Mesenchymal stem cell (in vitro differentiated cells and primary cell): ENCODE results near the gene CCDC40.

Source experiments
- DNase-seq: peaks from one replicate; pipeline ENCODE4 v3.0.0-alpha.2; 2013
- H2AFZ ChIP-seq: one replicate; pipeline ENCODE4 v1.6.1; 2013; ENCODE audit warnings: low read depth, mild to moderate bottlenecking, control low read depth, inconsistent platforms, low read length, moderate library complexity
- H2AK5ac ChIP-seq: 2 replicates; pipeline ENCODE4 v1.6.1; 2013; ENCODE audit warnings: low read length, moderate library complexity, mild to moderate bottlenecking, inconsistent platforms; ENCODE audit not compliant: severe bottlenecking
- H2BK120ac ChIP-seq: one replicate; pipeline ENCODE4 v1.6.1; 2013; ENCODE audit warnings: low read depth, mild to moderate bottlenecking, inconsistent platforms, low read length, moderate library complexity
- H2BK12ac ChIP-seq, 2 experiments: one replicate each; pipeline ENCODE4 v1.6.1; 2013; ENCODE audit warnings: inconsistent platforms in 2 of 2, low read length in 2 of 2, mild to moderate bottlenecking in 2 of 2, moderate library complexity in 2 of 2, control low read depth in 1 of 2
- H2BK15ac ChIP-seq: one replicate; pipeline ENCODE4 v1.6.1; 2013; ENCODE audit warnings: mild to moderate bottlenecking, low read depth, inconsistent platforms; ENCODE audit not compliant: poor library complexity, severe bottlenecking
- H2BK5ac ChIP-seq: 2 replicates; pipeline ENCODE4 v1.6.1; 2013; ENCODE audit warnings: low read depth, mild to moderate bottlenecking, low read length, control low read depth, inconsistent platforms; ENCODE audit not compliant: poor library complexity, severe bottlenecking
- H3K14ac ChIP-seq, 2 experiments: one replicate each; pipeline ENCODE4 v1.6.1; 2013; ENCODE audit warnings: inconsistent platforms in 2 of 2, low read length in 2 of 2, control low read depth in 1 of 2, mild to moderate bottlenecking in 1 of 2, moderate library complexity in 1 of 2
- H3K18ac ChIP-seq, 2 experiments: one replicate each; pipeline ENCODE4 v1.6.1; 2013; ENCODE audit warnings: inconsistent platforms in 2 of 2, low read length in 2 of 2, control low read depth in 1 of 2, low read depth in 1 of 2, mild to moderate bottlenecking in 1 of 2
- H3K23ac ChIP-seq, 2 experiments: one replicate each; pipeline ENCODE4 v1.6.1; 2013; ENCODE audit warnings: inconsistent platforms in 2 of 2, low read length in 2 of 2, mild to moderate bottlenecking in 2 of 2, moderate library complexity in 2 of 2, control low read depth in 1 of 2
- H3K27ac ChIP-seq: 2 replicates; pipeline ENCODE4 v1.5.1; 2013; ENCODE audit warnings: mild to moderate bottlenecking, moderate library complexity, low read length, control low read depth, inconsistent platforms; ENCODE audit not compliant: poor library complexity, severe bottlenecking
- H3K27me3 ChIP-seq, 2 experiments: 2 replicates each; pipeline versions ENCODE4 v1.6.1 to v1.7.0; 2013; ENCODE audit warnings: low read length in 2 of 2, mild to moderate bottlenecking in 2 of 2, moderate library complexity in 2 of 2, control low read depth in 1 of 2, inconsistent platforms in 1 of 2; ENCODE audit not compliant: control insufficient read depth in 1 of 2, insufficient read depth in 1 of 2
- H3K36me3 ChIP-seq, 2 experiments: 2 replicates each; pipeline versions ENCODE4 v1.6.1 to v1.7.0; 2013; ENCODE audit warnings: low read length in 2 of 2, control low read depth in 1 of 2, inconsistent platforms in 1 of 2, low read depth in 1 of 2, mild to moderate bottlenecking in 1 of 2; ENCODE audit not compliant: insufficient read depth in 2 of 2, control insufficient read depth in 1 of 2
- H3K4ac ChIP-seq, 2 experiments: one replicate each; pipeline ENCODE4 v1.6.1; 2013; ENCODE audit warnings: inconsistent platforms in 2 of 2, low read length in 2 of 2, mild to moderate bottlenecking in 2 of 2, moderate library complexity in 2 of 2, control low read depth in 1 of 2, low read depth in 1 of 2
- H3K4me1 ChIP-seq: 2 replicates; pipeline ENCODE4 v1.6.1; 2013; ENCODE audit warnings: low read depth, low read length, control low read depth; ENCODE audit not compliant: control insufficient read depth, insufficient read depth
- H3K4me2 ChIP-seq: 2 replicates; pipeline ENCODE4 v1.6.1; 2013; ENCODE audit warnings: low read length, mild to moderate bottlenecking, inconsistent platforms; ENCODE audit not compliant: poor library complexity, severe bottlenecking
- H3K4me3 ChIP-seq, 2 experiments: 2 replicates each; pipeline versions ENCODE4 v1.5.1 to v1.7.0; 2013; ENCODE audit warnings: low read length in 2 of 2, mild to moderate bottlenecking in 2 of 2, control low read depth in 1 of 2, low read depth in 1 of 2; ENCODE audit not compliant: insufficient read depth in 1 of 2
- H3K79me1 ChIP-seq: replicated peaks from 2 replicates; pipeline ENCODE4 v1.6.1; 2013; ENCODE audit warnings: mild to moderate bottlenecking, control low read depth, low read length, inconsistent platforms; ENCODE audit not compliant: poor library complexity, severe bottlenecking
- H3K9ac ChIP-seq: 2 replicates; pipeline ENCODE4 v1.7.0; 2013; ENCODE audit warnings: mild to moderate bottlenecking, low read length, moderate library complexity
- H3K9me3 ChIP-seq: 2 replicates; pipeline ENCODE4 v1.7.0; 2013; ENCODE audit warnings: mild to moderate bottlenecking, low read length; ENCODE audit not compliant: control insufficient read depth
- H4K8ac ChIP-seq: one replicate; pipeline ENCODE4 v1.6.1; 2013; ENCODE audit warnings: inconsistent platforms, mild to moderate bottlenecking, low read length, moderate library complexity
- H4K91ac ChIP-seq: one replicate; pipeline ENCODE4 v1.6.1; 2013; ENCODE audit warnings: mild to moderate bottlenecking, low read length, inconsistent platforms
- WGBS: methylation state at CpG from one replicate; pipeline ENCODE4 v1.1.7; 2013; ENCODE audit warnings: mixed read lengths; 5-methylcytosine and 5-hydroxymethylcytosine counted together

The CCDC40 gene

GRCh38 chr17:80031691-80032430 lies 4.6 kb upstream of the CCDC40 start:
- H3K18ac ChIP-seq: no peak overlapping the region
- peaks cover 13% of the 10 kb centered on the region for H3K4me1 ChIP-seq
- no peak overlapping the region for H2BK15ac ChIP-seq
- 97% methylated on average over 12 of the region's 12 CpGs for WGBS
- peak overlapping the region; percentile 33 for H3K9ac ChIP-seq
- no peak overlapping the region for H3K4ac ChIP-seq
- DNase-seq: no peak
- no peak overlapping the region for H4K91ac ChIP-seq
- H3K79me1 ChIP-seq: peaks cover 43% of the 10 kb centered on the region
- H3K27me3 ChIP-seq: no peaks in the 10 kb centered on the region
- no peaks in the 10 kb centered on the region for H3K9me3 ChIP-seq
- H3K4me3 ChIP-seq: peak overlapping the region in 1 of 2 experiments; percentile 15
- H3K4me2 ChIP-seq: no peak overlapping the region
- no peak overlapping the region for H2BK5ac ChIP-seq
- no peak overlapping the region for H3K14ac ChIP-seq
- no peak overlapping the region for H2BK12ac ChIP-seq
- H3K36me3 ChIP-seq: peaks cover 3 to 15% of the 10 kb centered on the region in 2 experiments
- no peak overlapping the region for H2AK5ac ChIP-seq
- H2AFZ ChIP-seq: no peak overlapping the region
- H2BK120ac ChIP-seq: no peak overlapping the region
- no peak overlapping the region for H4K8ac ChIP-seq
- no peak overlapping the region for H3K23ac ChIP-seq
- H3K27ac ChIP-seq: no peak overlapping the region

GRCh38 chr17:80032614-80033171 lies 3.7 kb upstream of the CCDC40 start:
- H3K4me1 ChIP-seq: peaks cover 15% of the 10 kb centered on the region
- WGBS: 96% methylated on average over 7 of the region's 9 CpGs
- H2BK5ac ChIP-seq: no peak overlapping the region
- no peak overlapping the region for H3K18ac ChIP-seq
- H3K27me3 ChIP-seq: no peaks in the 10 kb centered on the region
- H2BK12ac ChIP-seq: no peak overlapping the region
- H3K36me3 ChIP-seq: peaks cover 3 to 15% of the 10 kb centered on the region in 2 experiments
- peaks cover 40% of the 10 kb centered on the region for H3K79me1 ChIP-seq
- H3K14ac ChIP-seq: no peak overlapping the region
- DNase-seq: no peak
- no peak overlapping the region for H2BK15ac ChIP-seq
- no peak overlapping the region for H3K23ac ChIP-seq
- no peak overlapping the region for H2AK5ac ChIP-seq
- no peak overlapping the region for H3K4me3 ChIP-seq
- H3K9ac ChIP-seq: no peak overlapping the region
- H4K8ac ChIP-seq: no peak overlapping the region
- H2AFZ ChIP-seq: no peak overlapping the region
- H3K27ac ChIP-seq: no peak overlapping the region
- H3K4me2 ChIP-seq: no peak overlapping the region
- H2BK120ac ChIP-seq: no peak overlapping the region
- no peaks in the 10 kb centered on the region for H3K9me3 ChIP-seq
- H4K91ac ChIP-seq: no peak overlapping the region
- no peak overlapping the region for H3K4ac ChIP-seq

GRCh38 chr17:80033840-80034239 lies 2.6 kb upstream of the CCDC40 start:
- H3K14ac ChIP-seq: no peak overlapping the region
- H2BK5ac ChIP-seq: no peak overlapping the region
- no peak overlapping the region for H4K8ac ChIP-seq
- H3K79me1 ChIP-seq: peaks cover 33% of the 10 kb centered on the region
- H3K4me2 ChIP-seq: no peak overlapping the region
- 98% methylated on average over 4 of the region's 4 CpGs for WGBS
- peak overlapping the region in 1 of 2 experiments; percentile 82 for H3K4me3 ChIP-seq
- H3K4ac ChIP-seq: no peak overlapping the region
- H2AK5ac ChIP-seq: no peak overlapping the region
- peak overlapping the region; percentile 89 for H3K9ac ChIP-seq
- no peak overlapping the region for H3K27ac ChIP-seq
- H2AFZ ChIP-seq: no peak overlapping the region
- no peak overlapping the region for H3K18ac ChIP-seq
- H3K9me3 ChIP-seq: no peaks in the 10 kb centered on the region
- H2BK120ac ChIP-seq: no peak overlapping the region
- no peak overlapping the region for H3K23ac ChIP-seq
- no peak overlapping the region for H2BK12ac ChIP-seq
- no peak overlapping the region for H2BK15ac ChIP-seq
- no peaks in the 10 kb centered on the region for H3K27me3 ChIP-seq
- peaks cover 3 to 15% of the 10 kb centered on the region in 2 experiments for H3K36me3 ChIP-seq
- DNase-seq: no peak
- H4K91ac ChIP-seq: no peak overlapping the region
- peaks cover 13% of the 10 kb centered on the region for H3K4me1 ChIP-seq

GRCh38 chr17:80034791-80035686 lies 1.4 kb upstream of the CCDC40 start:
- peak overlapping the region; percentile 82 to 95 for H3K4me3 ChIP-seq
- H2BK12ac ChIP-seq: no peak overlapping the region
- H3K79me1 ChIP-seq: peaks cover 25% of the 10 kb centered on the region
- H4K91ac ChIP-seq: peak overlapping the region; percentile 92
- H3K4ac ChIP-seq: peak overlapping the region in 1 of 2 experiments; percentile 96
- peaks cover 9% of the 10 kb centered on the region for H3K4me1 ChIP-seq
- H2BK120ac ChIP-seq: no peak overlapping the region
- no peaks in the 10 kb centered on the region for H3K9me3 ChIP-seq
- H3K18ac ChIP-seq: peak overlapping the region in 1 of 2 experiments; percentile 91
- H4K8ac ChIP-seq: peak overlapping the region; percentile 80
- H3K23ac ChIP-seq: no peak overlapping the region
- peak overlapping the region in 1 of 2 experiments; percentile 95 for H3K14ac ChIP-seq
- peak overlapping the region; percentile 30 for H2AFZ ChIP-seq
- H2AK5ac ChIP-seq: no peak overlapping the region
- peak overlapping the region; percentile 71 for H3K27ac ChIP-seq
- peak overlapping the region; percentile 83 for H2BK5ac ChIP-seq
- 1% methylated on average over 35 of the region's 55 CpGs for WGBS
- H3K36me3 ChIP-seq: peaks cover 5 to 14% of the 10 kb centered on the region in 2 experiments
- H3K9ac ChIP-seq: peak overlapping the region; percentile 89
- no peak overlapping the region for H2BK15ac ChIP-seq
- no peaks in the 10 kb centered on the region for H3K27me3 ChIP-seq
- peak; percentile 73 for DNase-seq
- H3K4me2 ChIP-seq: peak overlapping the region; percentile 85
